GM18511 (cell line): ENCODE results near the gene PLXDC2.

Experiments
- ATAC-seq: cut with Tn5 transposase; IDR thresholded peaks from one replicate; pipeline ENCODE4 v1.9.1; 2021; ENCODE audit warnings: mild to moderate bottlenecking, moderate library complexity; ENCODE audit not compliant: unreplicated experiment

The PLXDC2 gene

GRCh38 chr10:20093600-20093999, 277.4 kb downstream of the PLXDC2 start:
- no peak for ATAC-seq

DNA sequence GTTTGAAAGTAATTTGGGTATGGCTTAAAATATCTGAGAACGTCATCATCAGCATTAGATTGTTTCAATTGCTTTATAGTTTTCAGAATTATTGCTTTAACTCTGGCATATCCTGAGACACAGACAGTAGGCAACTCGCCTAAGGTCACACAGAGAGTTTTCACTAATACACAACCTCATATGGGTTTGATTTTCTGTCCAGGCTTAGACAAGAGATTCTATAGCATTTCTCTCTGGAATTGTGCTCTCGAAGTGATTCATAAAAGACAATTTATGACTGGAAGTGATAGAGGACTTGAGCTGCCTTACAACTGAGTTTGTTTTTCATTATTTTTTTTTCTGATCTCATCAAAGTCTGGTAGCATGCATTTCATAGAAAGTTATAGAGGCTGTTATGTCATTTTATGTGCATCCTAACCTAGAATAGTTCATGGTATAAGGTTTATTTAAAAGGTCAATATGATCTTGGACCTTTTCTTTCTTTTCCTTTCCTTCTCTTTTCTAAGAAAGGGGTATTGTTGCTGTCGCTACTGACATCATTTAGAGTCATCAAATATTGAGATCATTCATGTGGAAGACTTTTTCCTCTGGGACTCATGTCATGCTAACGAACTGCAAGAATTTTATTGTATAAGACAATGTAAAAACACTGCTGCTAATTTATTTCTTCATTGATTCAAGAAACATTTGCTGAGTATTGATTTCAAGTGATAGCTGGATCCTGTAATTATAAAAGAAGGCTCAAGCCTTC, 278.2 kb downstream of the PLXDC2 start:
- no peak for ATAC-seq

DNA sequence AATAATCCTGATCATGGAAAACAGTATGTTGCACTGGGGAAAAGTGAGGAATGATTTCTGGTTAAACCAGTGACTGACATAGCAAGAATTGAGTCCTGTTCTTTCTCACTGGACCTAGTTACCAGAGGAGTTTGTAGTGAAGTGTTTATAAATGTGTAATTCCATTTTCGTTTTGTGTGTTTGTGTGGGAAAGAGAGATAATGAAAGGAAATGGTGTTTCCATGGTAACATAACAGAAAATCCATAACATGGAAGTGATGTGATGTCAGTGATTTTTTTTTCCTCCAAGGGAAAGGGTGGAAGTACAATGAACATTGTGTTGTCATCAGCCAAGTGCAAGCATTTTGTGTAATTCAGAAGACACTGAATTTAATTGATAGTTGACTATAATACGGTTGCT, 283.9 kb downstream of the PLXDC2 start:
- ATAC-seq = no peak

- ATAC-seq = no peak
Observed at GRCh38 chr10:20105236-20105635, 289.0 kb downstream of the PLXDC2 start.

DNA sequence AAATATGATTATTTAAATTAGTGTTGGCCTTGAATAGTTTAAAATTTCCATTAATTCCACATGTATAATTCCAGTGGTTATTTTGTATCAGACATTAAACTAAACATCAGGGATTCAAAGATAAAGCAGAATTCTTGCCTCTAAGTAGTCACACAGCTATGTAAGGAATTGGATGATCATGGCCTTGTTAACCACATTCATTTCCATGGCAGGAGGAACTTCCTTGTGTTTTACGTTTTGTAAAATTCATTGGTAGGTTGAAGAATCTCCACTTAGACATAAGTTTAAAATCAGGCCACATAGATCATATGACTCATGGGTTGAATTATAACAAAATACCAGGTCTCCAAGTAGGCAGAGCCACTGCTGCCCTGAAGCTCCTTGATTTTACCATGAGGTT, 289.7 kb downstream of the PLXDC2 start:
- ATAC-seq = no peak

DNA sequence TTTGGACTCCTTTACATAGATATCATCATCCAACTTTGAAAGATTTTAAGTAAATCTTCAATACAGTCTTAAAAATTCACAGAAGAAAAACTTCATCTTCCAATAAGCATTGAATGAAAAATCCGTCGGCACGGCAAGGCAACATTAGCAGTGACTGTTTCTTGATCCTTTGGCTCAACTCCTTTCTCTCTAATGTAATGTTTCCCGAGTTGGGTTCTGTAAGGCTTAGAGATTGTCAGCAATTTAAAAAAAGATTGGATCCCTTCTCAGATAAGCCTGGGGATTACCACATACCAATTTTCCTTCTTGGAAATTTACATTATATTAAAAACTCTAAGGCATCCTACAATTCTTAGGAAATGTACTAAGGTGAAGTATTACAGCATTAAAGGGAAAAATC, 291.8 kb downstream of the PLXDC2 start:
- ATAC-seq = no peak

GRCh38 chr10:20109613-20110012, 293.4 kb downstream of the PLXDC2 start:
- ATAC-seq = no peak

- no peak for ATAC-seq
Observed at GRCh38 chr10:20110125-20111100, 294.2 kb downstream of the PLXDC2 start.

GRCh38 chr10:20114179-20114578, 297.9 kb downstream of the PLXDC2 start:
- no peak for ATAC-seq

GRCh38 chr10:20115894-20116293, 299.7 kb downstream of the PLXDC2 start:
- no peak for ATAC-seq

GRCh38 chr10:20117471-20117870, 301.2 kb downstream of the PLXDC2 start:
- no peak for ATAC-seq

DNA sequence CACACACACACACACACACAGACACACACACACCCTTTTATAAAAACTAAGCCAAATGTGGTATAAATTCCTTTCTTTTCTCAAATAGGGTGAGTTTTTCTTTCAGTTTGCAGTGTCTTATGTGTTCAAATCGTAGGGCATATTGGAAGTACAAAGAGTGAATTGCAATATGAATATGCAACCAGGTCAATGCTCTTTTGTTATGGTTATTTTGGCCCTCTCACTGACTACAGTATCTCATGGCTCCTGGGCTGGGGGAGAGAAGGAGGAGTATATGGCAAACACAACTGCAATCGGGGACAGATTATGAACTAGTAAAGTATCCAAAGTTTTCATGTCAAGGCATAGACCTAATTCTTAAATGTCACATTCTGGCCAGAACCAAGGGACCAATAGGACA, 301.9 kb downstream of the PLXDC2 start:
- no peak for ATAC-seq

DNA sequence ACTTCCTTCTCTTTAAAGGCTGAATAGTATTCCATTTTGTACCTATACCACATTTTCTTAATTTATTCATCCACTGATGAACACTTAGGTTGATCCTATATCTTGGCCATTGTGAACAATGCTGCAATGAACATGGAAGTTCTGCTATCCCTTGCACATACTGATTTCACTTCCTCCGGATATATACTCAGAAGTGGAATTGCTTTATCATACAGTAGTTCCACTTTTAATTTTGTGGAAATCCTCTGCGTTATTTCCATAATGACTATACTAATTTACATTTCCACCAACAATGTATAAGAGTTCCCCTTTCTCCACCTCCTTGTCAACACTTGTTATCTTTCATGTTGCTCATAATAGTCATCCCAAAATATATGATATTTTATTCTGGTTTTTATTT, 312.6 kb downstream of the PLXDC2 start:
- no peak for ATAC-seq

- no peak for ATAC-seq
Observed at GRCh38 chr10:20132816-20133215, 316.6 kb downstream of the PLXDC2 start.

GRCh38 chr10:20133669-20134189, 317.5 kb downstream of the PLXDC2 start:
- no peak for ATAC-seq

GRCh38 chr10:20142311-20142710, 326.1 kb downstream of the PLXDC2 start:
- no peak for ATAC-seq

DNA sequence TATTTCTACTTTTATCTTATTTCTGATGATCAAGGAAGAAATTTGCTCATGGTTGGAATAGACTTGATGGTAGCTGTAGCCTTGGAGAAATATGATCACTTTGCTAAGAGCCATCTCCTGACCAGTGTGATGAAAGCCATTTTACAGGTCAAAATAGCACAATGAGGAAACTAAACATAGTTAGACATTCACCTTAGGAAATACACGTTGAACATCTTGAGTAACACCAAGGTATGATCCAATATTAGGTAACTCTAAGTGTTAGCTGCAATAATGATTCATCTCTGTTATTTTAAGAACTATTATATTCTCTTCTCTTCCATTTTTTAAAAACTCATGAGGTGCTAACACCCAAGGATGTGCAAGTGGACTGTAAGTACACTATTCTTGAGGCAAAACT, 328.0 kb downstream of the PLXDC2 start:
- no peak for ATAC-seq

DNA sequence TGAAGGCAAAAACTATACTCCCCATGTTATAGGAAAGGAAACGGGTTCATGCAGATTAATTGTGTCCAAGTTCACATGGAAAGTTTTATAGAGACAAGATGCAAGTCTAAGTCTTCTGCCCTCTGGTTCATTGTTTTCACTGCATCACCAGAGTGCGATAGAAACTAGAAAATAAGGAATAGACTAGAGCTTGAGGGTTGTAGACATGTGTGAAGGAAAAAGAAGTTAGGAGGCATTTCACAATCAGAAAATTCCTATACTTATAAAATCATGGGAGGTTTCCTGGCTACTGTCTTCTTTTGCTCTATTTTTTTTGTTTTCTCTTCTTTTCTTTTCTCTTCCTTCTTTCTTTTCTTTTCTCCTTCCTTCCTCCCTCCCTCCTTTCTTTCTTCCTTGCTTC, 329.8 kb downstream of the PLXDC2 start:
- no peak for ATAC-seq

DNA sequence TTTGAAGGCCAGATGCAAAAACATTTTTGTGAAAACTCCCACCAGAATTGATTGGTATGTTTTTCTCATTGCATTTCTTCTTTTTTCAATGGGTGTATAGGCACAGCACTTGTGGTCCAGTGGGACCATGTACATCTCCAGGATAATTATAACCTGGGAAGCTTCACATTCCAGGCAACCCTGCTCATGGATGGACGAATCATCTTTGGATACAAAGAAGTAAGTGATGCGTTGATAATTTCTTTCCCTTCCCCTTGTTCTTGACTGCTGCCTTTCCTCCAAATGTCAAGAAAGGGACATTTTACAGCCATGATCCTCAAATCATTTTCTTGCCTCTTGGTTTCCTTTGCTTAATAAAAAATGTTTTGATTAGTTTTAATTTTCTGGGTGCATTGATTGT, 331.5 kb downstream of the PLXDC2 start:
- no peak for ATAC-seq

- no peak for ATAC-seq
Observed at GRCh38 chr10:20156511-20156910, 340.3 kb downstream of the PLXDC2 start.

- no peak for ATAC-seq
Observed at GRCh38 chr10:20157314-20157713, 341.1 kb downstream of the PLXDC2 start.

DNA sequence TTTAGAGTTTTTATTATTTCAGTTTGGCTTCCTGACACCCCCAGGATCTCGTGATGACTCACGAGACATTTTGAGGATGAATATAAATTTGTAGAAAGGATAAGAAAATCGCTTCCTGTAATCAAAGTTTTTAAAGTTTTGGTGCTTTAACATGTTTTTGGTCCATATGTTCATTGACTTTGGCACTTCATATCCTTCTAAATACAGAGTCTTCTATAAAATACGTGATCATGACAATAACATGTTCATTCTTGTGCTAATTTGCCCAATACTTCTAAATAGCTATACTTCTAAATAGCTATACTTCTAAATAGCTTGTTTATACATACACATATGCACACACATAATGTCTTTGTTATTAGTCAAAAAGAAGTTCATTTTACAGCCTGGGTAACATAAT, 341.9 kb downstream of the PLXDC2 start:
- no peak for ATAC-seq
